Measurements from ENCODE around the gene NUDT3.
A peak's percentile ranks its signal among the peaks of the same experiment; 100 is the strongest.
"Not testable (repeated sequence)": the region's sequence is repeated elsewhere in the genome, so short reads cannot be mapped to it uniquely, and the experiment has no call there.

The NUDT3 gene

GRCh38 chr6:34373511-34373910 lies 19.0 kb downstream of the NUDT3 start:
- FAIRE-seq: no peak
- no peak for DNase-seq (ENCODE audit: insufficient read length, low spot score)

- not testable (repeated sequence) for DNase-seq (ENCODE audit: insufficient read length, low spot score); FAIRE-seq
Observed at GRCh38 chr6:34371865-34372264, 20.6 kb downstream of the NUDT3 start.

- FAIRE-seq: no peak
- no peak for DNase-seq (ENCODE audit: insufficient read length, low spot score)
Observed at GRCh38 chr6:34370361-34370760, 22.1 kb downstream of the NUDT3 start.

- DNase-seq (ENCODE audit: insufficient read length, low spot score): no peak
- no peak for FAIRE-seq
Observed at GRCh38 chr6:34369385-34369784, 23.1 kb downstream of the NUDT3 start.

- DNase-seq (ENCODE audit: insufficient read length, low spot score) (no peak), FAIRE-seq (no peak)
Observed at GRCh38 chr6:34366639-34366921, 25.9 kb downstream of the NUDT3 start.

GRCh38 chr6:34365781-34366638 lies 26.5 kb downstream of the NUDT3 start:
- FAIRE-seq; DNase-seq (ENCODE audit: insufficient read length, low spot score): not testable (repeated sequence)

- not testable (repeated sequence) for DNase-seq (ENCODE audit: insufficient read length, low spot score); FAIRE-seq
Observed at GRCh38 chr6:34363681-34364075, 28.8 kb downstream of the NUDT3 start.

GRCh38 chr6:34362909-34363680 lies 29.4 kb downstream of the NUDT3 start:
- DNase-seq (ENCODE audit: insufficient read length, low spot score) (no peak), FAIRE-seq (peak; percentile 9)

- FAIRE-seq: no peak
- DNase-seq (ENCODE audit: insufficient read length, low spot score): no peak
Observed at GRCh38 chr6:34362176-34362575, 30.3 kb downstream of the NUDT3 start.

- FAIRE-seq: no peak
Observed at GRCh38 chr6:34360556-34360955, 31.9 kb downstream of the NUDT3 start.

GRCh38 chr6:34359418-34360158 lies 32.9 kb downstream of the NUDT3 start:
- FAIRE-seq (peak; percentile 74), DNase-seq (ENCODE audit: insufficient read length, low spot score) (no peak)

More at GRCh38 chr6:34360556-34360955, 31.9 kb downstream of the NUDT3 start:
- no peak for DNase-seq (ENCODE audit: insufficient read length, low spot score)

GRCh38 chr6:34358389-34358905 lies 34.0 kb downstream of the NUDT3 start:
- DNase-seq (ENCODE audit: insufficient read length, low spot score): peak; percentile 66
- FAIRE-seq: no peak

- DNase-seq (ENCODE audit: insufficient read length, low spot score) (no peak), FAIRE-seq (no peak)
Observed at GRCh38 chr6:34357937-34358336, 34.5 kb downstream of the NUDT3 start.

- DNase-seq (ENCODE audit: insufficient read length, low spot score) (no peak), FAIRE-seq (no peak)
Observed at GRCh38 chr6:34355889-34356288, 36.6 kb downstream of the NUDT3 start.

GRCh38 chr6:34354230-34354629 lies 38.2 kb downstream of the NUDT3 start:
- not testable (repeated sequence) for FAIRE-seq; DNase-seq (ENCODE audit: insufficient read length, low spot score)

- not testable (repeated sequence) for FAIRE-seq
Observed at GRCh38 chr6:34353530-34353929, 38.9 kb downstream of the NUDT3 start.

GRCh38 chr6:34352305-34352937 lies 40.0 kb downstream of the NUDT3 start:
- DNase-seq (ENCODE audit: insufficient read length, low spot score) (no peak), FAIRE-seq (no peak)

More at GRCh38 chr6:34353530-34353929, 38.9 kb downstream of the NUDT3 start:
- not testable (repeated sequence) for DNase-seq (ENCODE audit: insufficient read length, low spot score)

GRCh38 chr6:34350934-34351217 lies 41.6 kb downstream of the NUDT3 start:
- FAIRE-seq (no peak), DNase-seq (ENCODE audit: insufficient read length, low spot score) (no peak)

- FAIRE-seq (no peak), DNase-seq (ENCODE audit: insufficient read length, low spot score) (no peak)
Observed at GRCh38 chr6:34350137-34350933, 42.1 kb downstream of the NUDT3 start.

- no peak for FAIRE-seq
- no peak for DNase-seq (ENCODE audit: insufficient read length, low spot score)
Observed at GRCh38 chr6:34349211-34349610, 43.3 kb downstream of the NUDT3 start.
